Middle frontal gyrus (tissue), 1 donor: ENCODE results near the gene MRPL24.
A peak's percentile ranks its signal among the peaks of the same experiment; 100 is the strongest.
"Not testable (repeated sequence)": the region's sequence is repeated elsewhere in the genome, so short reads cannot be mapped to it uniquely, and the experiment has no call there.

Experiments
- DNase-seq: peaks from one replicate; pipeline ENCODE4 v3.0.0-alpha.2; 2015; ENCODE audit warnings: low spot score; ENCODE audit errors: extremely low spot score

MRPL24 gene

GRCh38 chr1:156760092-156760795, 19.4 kb upstream of the MRPL24 start:
- DNase-seq, result no peak

GRCh38 chr1:156757572-156758253, 16.8 kb upstream of the MRPL24 start:
- not testable (repeated sequence) for DNase-seq

- DNase-seq, result no peak
Measured at GRCh38 chr1:156756355-156756754, 15.5 kb upstream of the MRPL24 start.

GRCh38 chr1:156755527-156755950, 14.7 kb upstream of the MRPL24 start:
- no peak for DNase-seq

GRCh38 chr1:156754219-156754618, 13.3 kb upstream of the MRPL24 start:
- no peak for DNase-seq

GRCh38 chr1:156752843-156753482, 12.1 kb upstream of the MRPL24 start:
- no peak for DNase-seq

GRCh38 chr1:156751757-156752481, 11.0 kb upstream of the MRPL24 start:
- peak; percentile 93 for DNase-seq

- DNase-seq, result no peak
Measured at GRCh38 chr1:156751451-156751756, 10.5 kb upstream of the MRPL24 start, which contains the start of gene HDGF. Gene HDGF (minus strand): TSS chr1:156751675. CDS start chr1:156751429, 246 bp downstream.

- no peak for DNase-seq
Measured at GRCh38 chr1:156750711-156751450, 10.0 kb upstream of the MRPL24 start.

- DNase-seq, result no peak
Measured at GRCh38 chr1:156750191-156750672, 9.3 kb upstream of the MRPL24 start.

- DNase-seq, result no peak
Measured at GRCh38 chr1:156749419-156750118, 8.7 kb upstream of the MRPL24 start.

GRCh38 chr1:156748670-156749418, 8.0 kb upstream of the MRPL24 start:
- no peak for DNase-seq

- DNase-seq, result no peak
Measured at GRCh38 chr1:156747742-156748669, 7.1 kb upstream of the MRPL24 start.

GRCh38 chr1:156746728-156747631, 6.1 kb upstream of the MRPL24 start:
- no peak for DNase-seq

- no peak for DNase-seq
Measured at GRCh38 chr1:156746406-156746727, 5.5 kb upstream of the MRPL24 start.

GRCh38 chr1:156745881-156746280, 5.0 kb upstream of the MRPL24 start:
- DNase-seq, result no peak

GRCh38 chr1:156744786-156745419, 4.0 kb upstream of the MRPL24 start:
- no peak for DNase-seq
